ENCODE measurements around the gene CERKL. TPM values are rescaled to one million over a fixed set of nuclear protein-coding genes. Genes with fewer than 3 reads are reported as not detected.

CERKL gene
- polyA plus RNA-seq, 3 donors, result 10.7 to 13.4 (median 13.3) TPM

DNA sequence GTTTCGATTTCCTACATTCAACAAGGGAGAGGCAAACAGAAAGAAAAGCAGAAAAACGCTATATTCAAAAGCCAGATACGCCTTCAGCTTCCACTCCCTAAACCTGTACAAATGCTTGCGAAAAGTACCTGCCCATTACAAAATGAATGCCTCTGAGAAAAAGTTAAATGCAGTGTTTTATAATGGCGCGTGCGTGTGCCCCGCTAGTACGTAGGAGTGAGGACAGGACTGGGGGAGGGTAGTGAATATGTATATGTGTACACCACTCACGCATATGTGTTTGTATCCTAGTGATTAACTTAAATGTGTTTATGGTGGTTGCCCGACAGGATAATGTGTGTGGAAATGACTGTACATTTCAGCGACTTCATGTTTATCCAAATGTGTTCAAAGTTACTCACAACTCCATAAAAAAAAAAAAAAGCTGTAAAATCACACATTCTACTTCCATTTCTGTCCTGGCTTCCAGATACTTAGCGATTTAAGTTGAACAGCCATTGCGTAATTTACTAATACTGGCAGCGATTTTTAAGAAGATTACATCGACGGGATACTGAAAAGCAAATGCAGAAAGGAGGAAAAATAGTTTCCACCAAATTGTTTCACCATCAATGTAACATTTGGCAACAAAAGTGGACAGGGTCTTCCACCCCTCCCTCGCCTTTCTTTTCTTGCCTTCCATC, 22.1 kb upstream of the CERKL start:
- DNase-seq, result no peak

DNA sequence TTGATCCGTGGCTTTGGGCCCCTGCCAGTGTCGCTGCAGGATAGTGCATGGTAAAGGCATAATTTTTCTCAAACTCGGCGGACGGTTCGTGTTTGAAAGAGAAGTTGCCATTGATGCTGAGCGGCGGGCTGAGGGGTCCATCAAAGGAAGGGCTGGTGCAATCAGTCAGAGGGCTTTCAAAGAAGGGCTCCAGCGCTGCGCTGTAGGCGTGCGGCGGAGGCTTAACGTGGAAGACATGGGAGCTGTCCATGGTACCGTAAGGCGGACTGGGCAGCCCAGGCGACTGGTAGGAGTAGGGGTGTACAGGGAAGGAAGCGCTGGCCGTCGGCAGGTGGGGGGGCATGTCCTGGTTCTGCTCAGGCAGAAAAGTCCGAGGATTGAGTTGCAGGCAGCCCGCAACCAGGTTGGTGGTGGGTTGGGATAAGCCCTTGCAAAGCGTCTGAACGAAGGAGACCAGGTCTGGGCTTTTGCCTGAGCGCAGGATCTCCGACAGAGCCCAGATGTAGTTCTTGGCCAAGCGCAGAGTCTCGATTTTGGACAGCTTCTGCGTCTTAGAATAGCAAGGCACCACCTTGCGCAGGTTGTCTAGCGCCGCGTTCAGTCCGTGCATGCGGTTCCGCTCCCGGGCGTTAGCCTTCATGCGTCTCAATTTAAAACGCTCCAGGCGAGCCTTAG, 21.1 kb upstream of the CERKL start:
- DNase-seq, result peak; percentile 91

- no peak for DNase-seq
These were observed 18.3 kb upstream of the CERKL start for GRCh38 chr2:181675254-181675653.

DNA sequence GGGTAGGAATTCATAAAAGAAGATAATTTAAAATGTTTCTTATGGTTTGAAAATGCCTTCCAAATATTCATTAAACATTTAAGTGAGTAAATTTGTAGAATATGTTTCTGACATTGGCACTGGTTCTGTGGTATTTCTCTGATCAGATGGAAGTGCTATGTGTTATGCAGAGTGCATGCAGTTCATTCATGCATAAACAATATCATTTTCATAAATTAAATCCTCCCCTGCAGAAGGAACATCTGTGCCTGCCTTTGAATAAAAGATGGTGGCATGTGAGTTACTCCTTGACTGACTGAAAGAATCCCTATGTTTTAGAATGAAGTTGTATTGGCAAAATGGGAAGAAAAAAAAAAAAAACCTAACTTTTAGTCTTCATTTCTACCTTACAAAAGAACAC, 17.6 kb upstream of the CERKL start:
- DNase-seq, result no peak

- DNase-seq, result no peak
These were observed 16.3 kb upstream of the CERKL start for GRCh38 chr2:181673173-181673572.

DNA sequence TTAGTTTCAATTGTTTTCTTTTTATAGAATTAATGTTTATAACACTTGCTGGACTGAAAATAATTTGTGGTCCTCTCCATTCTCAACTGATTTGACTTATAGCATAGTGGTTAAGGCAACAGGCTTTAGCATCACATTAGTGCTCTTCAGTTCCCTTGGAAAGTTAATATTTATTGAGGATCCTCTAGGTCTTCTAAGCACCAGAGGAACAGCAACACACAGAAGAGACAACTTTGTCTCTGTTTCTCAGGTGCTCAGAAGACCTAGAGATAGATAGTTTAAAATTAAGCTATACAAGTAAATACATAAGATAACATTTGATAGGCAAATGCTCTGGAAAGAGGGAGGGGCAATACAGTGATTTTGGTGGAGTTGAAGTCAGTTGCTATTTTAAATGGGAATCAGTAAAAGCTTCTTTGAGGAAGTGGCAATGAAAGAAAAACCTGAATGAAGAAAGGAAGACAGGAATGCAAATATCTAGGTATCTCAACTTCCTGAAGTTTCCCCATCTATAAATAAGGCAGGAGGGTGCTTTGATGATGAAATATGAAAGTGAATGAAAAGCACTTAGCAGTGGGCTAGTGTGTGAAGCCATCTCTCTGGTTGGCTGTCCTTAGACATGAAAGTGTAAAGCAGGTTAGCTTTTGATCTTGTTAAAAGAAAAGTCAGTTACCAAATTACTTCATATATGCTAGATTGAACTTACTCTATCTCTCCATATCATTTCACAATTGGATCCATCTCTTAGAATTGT, 15.5 kb upstream of the CERKL start:
- no peak for DNase-seq

- no peak for DNase-seq
These were observed 13.7 kb upstream of the CERKL start for GRCh38 chr2:181670632-181671031.

GRCh38 chr2:181667234-181667633, 10.3 kb upstream of the CERKL start:
- DNase-seq, result no peak

DNA sequence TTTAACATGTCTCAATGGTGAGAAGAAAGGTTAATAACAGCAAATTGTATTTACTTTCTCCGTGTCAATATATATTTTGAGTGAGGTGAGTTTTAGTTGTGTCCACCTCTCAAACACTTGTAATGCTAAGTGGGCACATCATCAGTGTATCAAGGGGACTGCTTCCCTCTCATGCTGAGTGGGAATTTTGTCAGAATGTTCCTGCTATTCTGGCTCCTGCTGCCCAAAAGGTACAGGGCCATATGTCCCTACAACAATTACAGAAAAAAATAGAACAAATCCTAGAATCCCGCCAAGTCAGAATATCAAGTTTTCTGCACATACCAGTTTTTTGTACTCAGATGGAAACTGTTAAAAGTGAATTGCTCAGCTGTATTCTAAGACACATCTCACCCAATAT, 5.4 kb upstream of the CERKL start:
- DNase-seq, result no peak

GRCh38 chr2:181660181-181660580, 3.3 kb upstream of the CERKL start:
- no peak for DNase-seq

GRCh38 chr2:181658444-181658843, 1.5 kb upstream of the CERKL start:
- no peak for DNase-seq

DNA sequence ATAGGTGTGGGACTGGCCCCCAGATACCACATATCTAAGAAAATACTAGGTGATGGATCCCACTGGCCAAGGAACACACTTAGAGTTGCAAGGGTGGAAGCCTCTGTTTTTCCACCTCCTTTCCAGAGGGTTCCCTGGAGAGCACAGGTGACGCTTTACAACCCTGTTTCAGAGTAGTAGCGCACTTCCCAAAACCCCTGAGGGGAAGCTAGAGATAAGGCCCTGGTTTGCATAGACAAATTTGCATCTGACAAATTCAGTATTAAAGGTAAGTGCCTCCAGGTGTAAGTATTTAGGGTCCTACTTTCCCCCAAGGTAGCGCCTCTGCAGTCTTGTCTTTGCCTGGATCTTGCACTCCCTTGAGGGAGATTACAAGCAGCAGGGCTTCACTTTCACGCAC, 474 bp upstream of the CERKL start:
- no peak for DNase-seq

GRCh38 chr2:181655519-181655918, 1.4 kb downstream of the CERKL start:
- DNase-seq, result no peak

GRCh38 chr2:181649436-181649979, 7.4 kb downstream of the CERKL start:
- DNase-seq, result no peak

GRCh38 chr2:181648478-181649155, 8.3 kb downstream of the CERKL start:
- no peak for DNase-seq

DNA sequence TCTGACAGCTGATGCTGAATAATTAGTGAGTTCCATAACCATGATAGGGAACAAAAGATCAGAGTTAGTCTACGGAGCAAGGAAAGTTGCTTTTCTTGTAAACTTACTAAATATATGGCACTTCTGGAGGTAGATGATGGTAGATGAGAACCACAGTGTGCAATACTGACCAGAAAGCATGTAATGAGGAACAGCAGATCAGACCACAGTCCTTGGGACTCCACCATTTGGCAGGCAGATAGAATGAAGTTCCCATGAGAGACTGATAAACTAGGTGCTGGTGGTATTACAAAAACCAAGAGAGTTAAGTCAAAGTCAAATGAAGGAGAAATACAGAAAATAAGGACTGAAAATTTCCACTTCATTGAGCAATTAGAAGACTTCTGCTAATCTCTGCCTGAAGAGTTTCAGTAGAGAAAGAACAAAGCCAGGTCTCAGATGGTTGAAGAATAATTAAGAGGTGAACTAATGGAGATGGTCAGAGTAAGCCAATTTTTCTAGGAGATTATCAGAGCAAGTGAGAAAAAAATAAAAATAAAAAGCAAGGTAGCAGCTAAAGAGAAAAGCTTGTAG, 10.4 kb downstream of the CERKL start:
- no peak for DNase-seq

DNA sequence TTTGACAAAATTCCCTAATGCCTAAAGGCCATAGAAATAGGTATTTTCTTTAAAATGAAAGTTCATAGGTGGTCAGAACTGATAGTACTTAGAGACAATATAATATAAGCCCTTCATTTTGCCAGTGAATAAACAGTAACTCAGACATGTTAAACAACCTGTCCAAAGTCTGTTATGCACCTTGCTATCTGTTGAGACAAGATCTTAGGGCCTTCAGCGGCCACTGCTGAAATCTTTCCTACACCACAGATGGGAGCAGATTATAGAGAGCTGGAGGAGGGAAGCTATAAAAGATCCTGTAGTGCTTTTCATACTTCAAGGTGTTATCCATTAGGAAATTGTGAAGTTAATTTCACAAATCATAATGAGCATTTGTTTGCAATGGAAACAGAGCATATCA, 13.8 kb downstream of the CERKL start:
- DNase-seq, result no peak

DNA sequence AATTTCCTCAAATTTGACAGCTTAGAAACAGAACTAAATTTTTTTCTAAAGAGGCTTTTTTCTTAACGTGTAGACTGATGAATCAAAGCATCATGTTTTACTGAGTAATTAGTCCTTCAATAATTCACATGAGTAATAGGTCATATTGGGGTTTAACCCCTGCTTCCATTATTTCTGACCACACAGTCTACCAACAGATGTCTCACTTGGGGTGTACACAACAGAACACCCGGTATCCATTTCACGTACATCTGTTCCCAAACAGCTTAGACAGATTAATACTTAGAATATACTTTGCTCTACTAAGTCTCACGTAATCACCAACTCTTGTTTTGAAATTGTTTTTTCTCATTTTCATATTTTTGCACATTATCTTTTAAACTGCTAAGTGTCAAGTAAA, 14.8 kb downstream of the CERKL start:
- no peak for DNase-seq

DNA sequence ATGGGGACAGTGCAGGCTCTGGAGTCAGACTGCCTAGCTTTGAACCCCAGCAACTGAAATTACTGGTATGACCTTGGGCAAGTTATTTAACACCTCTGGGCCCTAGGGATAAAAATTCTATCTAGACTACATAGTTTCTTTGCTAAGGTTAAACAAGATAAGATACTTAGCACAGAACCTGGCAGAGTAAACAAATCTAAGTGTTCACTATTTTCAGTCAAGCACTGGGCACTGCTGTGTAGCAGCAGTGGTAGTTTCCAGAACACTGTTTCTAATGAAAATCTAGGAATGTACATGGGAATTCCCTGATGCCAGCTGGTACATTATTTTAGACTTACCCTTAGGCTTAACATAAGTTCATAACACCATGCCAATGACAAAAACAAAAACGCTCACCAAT, 17.2 kb downstream of the CERKL start:
- DNase-seq, result no peak

- DNase-seq, result no peak
These were observed 24.0 kb downstream of the CERKL start for GRCh38 chr2:181632733-181633401.

All from renal pelvis (tissue), 4 donors.